ENCODE data around the gene EPN2.

Gene EPN2

DNA sequence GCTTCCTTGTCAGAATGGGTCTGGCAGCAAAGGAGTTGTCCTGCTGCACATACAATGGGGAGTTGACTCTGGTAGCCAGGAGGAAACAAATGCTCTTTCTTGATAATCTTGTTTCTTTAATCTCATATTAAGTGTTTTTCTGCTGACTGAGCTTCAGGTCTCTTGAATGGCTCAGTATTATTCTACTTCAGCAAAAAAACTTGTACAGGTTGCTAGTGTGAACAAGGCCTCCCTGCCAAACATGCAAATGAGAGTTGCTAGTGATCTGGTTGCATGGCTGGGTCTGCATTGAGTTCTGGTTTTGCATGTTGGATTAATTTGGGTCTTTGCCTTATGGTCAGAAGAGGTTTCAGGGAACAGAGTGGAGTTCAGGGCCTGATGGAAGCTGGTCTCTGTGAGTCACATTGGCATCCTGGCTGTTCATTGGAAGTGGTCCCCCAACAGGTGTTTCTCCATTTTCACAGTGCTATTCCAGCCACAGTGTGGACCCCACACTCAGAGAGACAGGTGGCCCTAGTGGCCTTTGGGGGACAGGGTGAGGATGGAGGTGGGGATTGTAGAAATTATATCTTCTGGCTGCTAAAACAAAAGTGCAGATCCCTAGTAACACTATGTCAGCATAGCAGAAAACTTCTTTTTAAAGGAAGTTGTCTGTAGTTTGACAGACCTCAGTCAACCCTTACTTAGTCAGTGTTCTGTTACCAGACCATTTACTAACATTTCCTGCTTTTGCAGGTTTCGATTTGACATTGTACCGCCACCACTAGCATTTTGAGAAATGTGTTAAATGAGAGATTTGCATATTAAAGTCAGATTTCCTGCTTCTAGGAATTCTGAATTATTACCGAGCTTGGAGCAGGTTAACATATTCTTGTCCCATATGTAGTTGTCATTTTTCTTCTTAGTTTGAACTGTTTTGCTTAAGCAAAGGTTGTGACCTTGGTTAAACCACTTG lies 47.1 kb downstream of the EPN2 start:
- Histone ChIP-seq H2AK5ac (ENCODE audit: low read depth, low read length) (no peak overlapping the region), H3K9me3 (replicated peaks in 1 of 2; ENCODE audit: control insufficient read depth in 2 of 2, insufficient read depth in 1 of 2, low read depth in 1 of 2, low read length in 2 of 2) (no peaks in the 10 kb centered on the region), H2BK12ac (ENCODE audit: low read length) (no peak overlapping the region), H3K4me2 (ENCODE audit: insufficient read depth, low read length, poor library complexity, severe bottlenecking) (no peak overlapping the region), H4K91ac (ENCODE audit: low read depth, low read length, poor library complexity) (no peak overlapping the region), H3K4me3 (ENCODE audit: low read length in 2 of 2) (no peak overlapping the region), H2BK15ac (ENCODE audit: low read length) (no peak overlapping the region), H3K9ac (ENCODE audit: low read depth, low read length, poor library complexity) (no peak overlapping the region), H3K27ac (replicated peaks; ENCODE audit: low read length) (no peak overlapping the region), H3K4ac (ENCODE audit: low read length) (no peak overlapping the region), H3K36me3 (replicated peaks in 1 of 2; ENCODE audit: control insufficient read depth in 2 of 2, insufficient read depth in 2 of 2, low read length in 2 of 2) (peaks cover 7 to 88% of the 10 kb centered on the region in 2 donors), H3K14ac (ENCODE audit: low read length) (no peak overlapping the region), H3K18ac (ENCODE audit: low read length) (no peak overlapping the region), H3K23ac (ENCODE audit: low read depth, low read length, poor library complexity) (no peak overlapping the region), H3K79me1 (ENCODE audit: low read depth, low read length) (no peaks in the 10 kb centered on the region), H3K4me1 (ENCODE audit: control insufficient read depth in 2 of 2, insufficient read depth in 1 of 2, low read depth in 1 of 2, low read length in 2 of 2) (peaks cover 14 to 16% of the 10 kb centered on the region in 2 donors), H3K27me3 (ENCODE audit: control insufficient read depth in 3 of 3, insufficient read depth in 3 of 3, low read depth in 1 of 3, low read length in 3 of 3) (no peaks in the 10 kb centered on the region), H2BK120ac (ENCODE audit: low read depth, low read length) (no peak overlapping the region), H2BK5ac (ENCODE audit: low read length) (no peak overlapping the region), H2AFZ (ENCODE audit: low read length) (no peak overlapping the region), H4K8ac (ENCODE audit: low read depth, low read length) (no peak overlapping the region)
- WGBS, 2 donors (ENCODE audit: extremely low coverage in 2 of 2, insufficient read length in 2 of 2, insufficient replicate concordance in 1 of 2), result no CpG with 5 or more reads among the region's 3 CpGs
- no peak for DNase-seq (ENCODE audit: low spot score)

DNA sequence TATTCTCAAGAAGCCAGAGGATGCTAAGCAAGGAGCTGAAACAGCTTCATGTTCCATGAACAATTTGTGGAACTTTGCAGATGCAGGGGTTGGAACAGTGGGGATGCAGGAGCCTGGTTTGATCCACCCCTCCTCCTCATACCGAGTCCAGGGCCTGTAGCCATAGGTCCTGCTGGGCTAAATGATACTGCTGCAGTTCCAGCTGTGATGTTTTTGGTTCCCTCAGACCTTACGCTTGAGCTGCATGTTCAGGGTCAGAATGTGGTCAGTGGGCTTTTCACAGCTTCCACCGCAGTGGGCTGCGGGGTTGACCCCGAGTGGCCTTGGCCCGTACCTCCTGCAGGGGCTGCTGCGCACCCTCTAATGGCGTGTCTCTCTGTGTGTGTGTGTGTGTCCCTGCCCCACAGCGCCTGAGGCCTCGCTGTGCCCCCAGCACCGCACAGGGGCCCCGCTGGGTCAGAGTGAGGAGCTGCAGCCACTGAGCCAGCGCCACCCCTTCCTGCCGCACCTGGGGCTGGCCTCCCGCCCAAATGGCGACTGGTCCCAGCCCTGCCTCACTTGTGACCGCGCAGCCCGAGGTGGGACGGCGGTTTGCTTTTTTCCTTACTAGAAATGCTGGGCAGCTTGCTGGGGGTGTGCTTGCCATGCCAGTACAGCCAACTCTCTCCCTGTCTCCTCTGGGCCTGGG lies 48.2 kb downstream of the EPN2 start:
- Histone ChIP-seq H3K9ac (ENCODE audit: low read depth, low read length, poor library complexity) (no peak overlapping the region), H3K14ac (ENCODE audit: low read length) (no peak overlapping the region), H2BK15ac (ENCODE audit: low read length) (no peak overlapping the region), H4K8ac (ENCODE audit: low read depth, low read length) (no peak overlapping the region), H3K79me1 (ENCODE audit: low read depth, low read length) (no peaks in the 10 kb centered on the region), H3K27me3 (ENCODE audit: control insufficient read depth in 3 of 3, insufficient read depth in 3 of 3, low read depth in 1 of 3, low read length in 3 of 3) (no peaks in the 10 kb centered on the region), H3K23ac (ENCODE audit: low read depth, low read length, poor library complexity) (no peak overlapping the region), H3K4me2 (ENCODE audit: insufficient read depth, low read length, poor library complexity, severe bottlenecking) (no peak overlapping the region), H2BK5ac (ENCODE audit: low read length) (no peak overlapping the region), H3K9me3 (replicated peaks in 1 of 2; ENCODE audit: control insufficient read depth in 2 of 2, insufficient read depth in 1 of 2, low read depth in 1 of 2, low read length in 2 of 2) (no peaks in the 10 kb centered on the region), H4K91ac (ENCODE audit: low read depth, low read length, poor library complexity) (no peak overlapping the region), H2AFZ (ENCODE audit: low read length) (no peak overlapping the region), H2BK12ac (ENCODE audit: low read length) (no peak overlapping the region), H3K4me1 (ENCODE audit: control insufficient read depth in 2 of 2, insufficient read depth in 1 of 2, low read depth in 1 of 2, low read length in 2 of 2) (peaks cover 16 to 21% of the 10 kb centered on the region in 2 donors), H2AK5ac (ENCODE audit: low read depth, low read length) (no peak overlapping the region), H2BK120ac (ENCODE audit: low read depth, low read length) (no peak overlapping the region), H3K4ac (ENCODE audit: low read length) (no peak overlapping the region), H3K36me3 (replicated peaks in 1 of 2; ENCODE audit: control insufficient read depth in 2 of 2, insufficient read depth in 2 of 2, low read length in 2 of 2) (peaks cover 7 to 82% of the 10 kb centered on the region in 2 donors), H3K18ac (ENCODE audit: low read length) (no peak overlapping the region), H3K27ac (replicated peaks; ENCODE audit: low read length) (no peak overlapping the region), H3K4me3 (ENCODE audit: low read length in 2 of 2) (no peak overlapping the region)
- no CpG with 5 or more reads among the region's 21 CpGs for WGBS, 2 donors (ENCODE audit: extremely low coverage in 2 of 2, insufficient read length in 2 of 2, insufficient replicate concordance in 1 of 2)
- no peak for DNase-seq (ENCODE audit: low spot score)

- Histone ChIP-seq H3K14ac (ENCODE audit: low read length) (no peak overlapping the region), H2BK15ac (ENCODE audit: low read length) (no peak overlapping the region), H3K4me3 (ENCODE audit: low read length in 2 of 2) (no peak overlapping the region), H2BK12ac (ENCODE audit: low read length) (no peak overlapping the region), H3K4ac (ENCODE audit: low read length) (no peak overlapping the region), H3K27me3 (ENCODE audit: control insufficient read depth in 3 of 3, insufficient read depth in 3 of 3, low read depth in 1 of 3, low read length in 3 of 3) (no peaks in the 10 kb centered on the region), H4K91ac (ENCODE audit: low read depth, low read length, poor library complexity) (no peak overlapping the region), H3K79me1 (ENCODE audit: low read depth, low read length) (no peaks in the 10 kb centered on the region), H3K27ac (replicated peaks; ENCODE audit: low read length) (no peak overlapping the region), H2BK5ac (ENCODE audit: low read length) (no peak overlapping the region), H3K18ac (ENCODE audit: low read length) (no peak overlapping the region), H2AFZ (ENCODE audit: low read length) (no peak overlapping the region), H4K8ac (ENCODE audit: low read depth, low read length) (no peak overlapping the region), H3K4me2 (ENCODE audit: insufficient read depth, low read length, poor library complexity, severe bottlenecking) (no peak overlapping the region), H3K9ac (ENCODE audit: low read depth, low read length, poor library complexity) (no peak overlapping the region), H2AK5ac (ENCODE audit: low read depth, low read length) (no peak overlapping the region), H2BK120ac (ENCODE audit: low read depth, low read length) (no peak overlapping the region), H3K4me1 (ENCODE audit: control insufficient read depth in 2 of 2, insufficient read depth in 1 of 2, low read depth in 1 of 2, low read length in 2 of 2) (peaks cover 16 to 22% of the 10 kb centered on the region in 2 donors), H3K36me3 (replicated peaks in 1 of 2; ENCODE audit: control insufficient read depth in 2 of 2, insufficient read depth in 2 of 2, low read length in 2 of 2) (peaks cover 7 to 76% of the 10 kb centered on the region in 2 donors), H3K23ac (ENCODE audit: low read depth, low read length, poor library complexity) (no peak overlapping the region), H3K9me3 (replicated peaks in 1 of 2; ENCODE audit: control insufficient read depth in 2 of 2, insufficient read depth in 1 of 2, low read depth in 1 of 2, low read length in 2 of 2) (no peaks in the 10 kb centered on the region)
- no peak for DNase-seq (ENCODE audit: low spot score)
- no CpG with 5 or more reads among the region's 11 CpGs for WGBS, 2 donors (ENCODE audit: extremely low coverage in 2 of 2, insufficient read length in 2 of 2, insufficient replicate concordance in 1 of 2)
These were observed 49.7 kb downstream of the EPN2 start for GRCh38 chr17:19286751-19287341.

GRCh38 chr17:19287651-19288050 lies 50.5 kb downstream of the EPN2 start:
- Histone ChIP-seq H4K8ac (ENCODE audit: low read depth, low read length) (no peak overlapping the region), H3K4me3 (ENCODE audit: low read length in 2 of 2) (no peak overlapping the region), H3K27me3 (ENCODE audit: control insufficient read depth in 3 of 3, insufficient read depth in 3 of 3, low read depth in 1 of 3, low read length in 3 of 3) (no peaks in the 10 kb centered on the region), H4K91ac (ENCODE audit: low read depth, low read length, poor library complexity) (no peak overlapping the region), H3K14ac (ENCODE audit: low read length) (no peak overlapping the region), H2AK5ac (ENCODE audit: low read depth, low read length) (no peak overlapping the region), H2BK120ac (ENCODE audit: low read depth, low read length) (no peak overlapping the region), H3K27ac (replicated peaks; ENCODE audit: low read length) (no peak overlapping the region), H3K4me1 (ENCODE audit: control insufficient read depth in 2 of 2, insufficient read depth in 1 of 2, low read depth in 1 of 2, low read length in 2 of 2) (peaks cover 16 to 22% of the 10 kb centered on the region in 2 donors), H2BK15ac (ENCODE audit: low read length) (no peak overlapping the region), H3K9ac (ENCODE audit: low read depth, low read length, poor library complexity) (no peak overlapping the region), H2AFZ (ENCODE audit: low read length) (no peak overlapping the region), H3K4me2 (ENCODE audit: insufficient read depth, low read length, poor library complexity, severe bottlenecking) (no peak overlapping the region), H3K36me3 (replicated peaks in 1 of 2; ENCODE audit: control insufficient read depth in 2 of 2, insufficient read depth in 2 of 2, low read length in 2 of 2) (peaks cover 5 to 70% of the 10 kb centered on the region in 2 donors), H3K18ac (ENCODE audit: low read length) (no peak overlapping the region), H3K79me1 (ENCODE audit: low read depth, low read length) (no peaks in the 10 kb centered on the region), H3K9me3 (replicated peaks in 1 of 2; ENCODE audit: control insufficient read depth in 2 of 2, insufficient read depth in 1 of 2, low read depth in 1 of 2, low read length in 2 of 2) (no peaks in the 10 kb centered on the region), H2BK5ac (ENCODE audit: low read length) (no peak overlapping the region), H2BK12ac (ENCODE audit: low read length) (no peak overlapping the region), H3K23ac (ENCODE audit: low read depth, low read length, poor library complexity) (no peak overlapping the region), H3K4ac (ENCODE audit: low read length) (no peak overlapping the region)
- WGBS, 2 donors (ENCODE audit: extremely low coverage in 2 of 2, insufficient read length in 2 of 2, insufficient replicate concordance in 1 of 2), result no CpG with 5 or more reads among the region's 2 CpGs
- no peak for DNase-seq (ENCODE audit: low spot score)

All from neuronal stem cell (in vitro differentiated cells).